HEK293 (cell line): Measurements from ENCODE around the gene PKMYT1.

Source experiments
- CTCF ChIA-PET: fragments of 350-600 bp; formaldehyde crosslinking; extraction: SDS; loops from one replicate; lab custom pipeline; 2021; ENCODE audit warnings: antibody characterized with exemption; lab: Yijun Ruan, JAX
- POLR2A ChIA-PET: fragments of 300-600 bp; formaldehyde crosslinking; extraction: SDS; loops from one replicate; lab custom pipeline; 2020; ENCODE audit warnings: antibody characterized with exemption, inconsistent platforms; lab: Yijun Ruan, JAX
- H3K27ac ChIP-seq: fragments of 200-500 bp; sonication (Bioruptor generic); 2 replicates; pipeline ENCODE4 v1.5.1; 2014; ENCODE audit warnings: low read depth, low read length, control low read depth, inconsistent platforms; ENCODE audit errors: extremely low read depth
- H3K36me3 ChIP-seq, 2 experiments: fragments of 200-500 bp in 1 of 2; sonication (Bioruptor generic) in 1 of 2; 1 replicate in 1 of 2; 2 replicates in 1 of 2; pipeline ENCODE4 v1.5.1; 2014 to 2017; ENCODE audit warnings: inconsistent platforms in 2 of 2, low read length in 2 of 2; ENCODE audit not compliant: control insufficient read depth in 2 of 2, insufficient read depth in 1 of 2
- H3K4me1 ChIP-seq: fragments of 200-500 bp; sonication (Bioruptor generic); 2 replicates; pipeline ENCODE4 v1.5.1; 2014; ENCODE audit warnings: mild to moderate bottlenecking, low read length, inconsistent platforms; ENCODE audit not compliant: control insufficient read depth, insufficient read depth
- H3K4me3 ChIP-seq: 2 replicates; pipeline ENCODE4 v1.5.1; 2011; ENCODE audit warnings: low read depth, mild to moderate bottlenecking, control low read depth, low read length, moderate library complexity
- H3K9me3 ChIP-seq: fragments of 200-500 bp; sonication (Bioruptor generic); 2 replicates; pipeline ENCODE4 v1.5.1; 2014; ENCODE audit warnings: low read depth, low read length, inconsistent platforms; ENCODE audit not compliant: control insufficient read depth, insufficient read depth
- AEBP2 ChIP-seq: fragments of 450-650 bp; formaldehyde crosslinking; IDR thresholded peaks from 2 replicates; pipeline ENCODE4 v1.5.1; 2016; ENCODE audit warnings: missing biosample characterization, missing genetic modification characterization, borderline replicate concordance
- BCL11A ChIP-seq: fragments of 450-650 bp; formaldehyde crosslinking; IDR thresholded peaks from 2 replicates; pipeline ENCODE4 v1.5.1; 2016; ENCODE audit warnings: low read depth, missing biosample characterization, missing genetic modification characterization
- GLIS2 ChIP-seq: fragments of 450-650 bp; formaldehyde crosslinking; IDR thresholded peaks from 2 replicates; pipeline ENCODE4 v1.5.1; 2016; ENCODE audit warnings: missing biosample characterization, missing genetic modification characterization
- INSM2 ChIP-seq: fragments of 450-650 bp; formaldehyde crosslinking; IDR thresholded peaks from 2 replicates; pipeline ENCODE4 v1.5.1; 2016; ENCODE audit warnings: missing biosample characterization, missing genetic modification characterization
- SCRT2 ChIP-seq: fragments of 450-650 bp; formaldehyde crosslinking; IDR thresholded peaks from 2 replicates; pipeline ENCODE4 v1.5.1; 2016; ENCODE audit warnings: missing biosample characterization, missing genetic modification characterization
- TRIM28 ChIP-seq: IDR thresholded peaks from 2 replicates; pipeline ENCODE4 v1.6.1; 2011; ENCODE audit warnings: low read length, control low read depth, borderline replicate concordance
- ZEB2 ChIP-seq: fragments of 450-650 bp; formaldehyde crosslinking; IDR thresholded peaks from 2 replicates; pipeline ENCODE4 v1.5.1; 2016; ENCODE audit warnings: missing biosample characterization, missing genetic modification characterization
- ZNF146 ChIP-seq: fragments of 450-650 bp; formaldehyde crosslinking; IDR thresholded peaks from 2 replicates; pipeline ENCODE4 v1.5.1; 2016; ENCODE audit warnings: missing biosample characterization, missing genetic modification characterization
- ZNF169 ChIP-seq: fragments of 450-650 bp; formaldehyde crosslinking; IDR thresholded peaks from 2 replicates; pipeline ENCODE4 v1.5.1; 2016; ENCODE audit warnings: missing biosample characterization, missing genetic modification characterization
- ZNF23 ChIP-seq: fragments of 450-650 bp; formaldehyde crosslinking; IDR thresholded peaks from 2 replicates; pipeline ENCODE4 v1.5.1; 2016; ENCODE audit warnings: missing biosample characterization, missing genetic modification characterization, borderline replicate concordance
- ZNF248 ChIP-seq: fragments of 450-650 bp; formaldehyde crosslinking; IDR thresholded peaks from 2 replicates; pipeline ENCODE4 v1.5.1; 2017; ENCODE audit warnings: missing biosample characterization, missing genetic modification characterization
- ZNF449 ChIP-seq: fragments of 450-650 bp; formaldehyde crosslinking; IDR thresholded peaks from 2 replicates; pipeline ENCODE4 v1.5.1; 2017; ENCODE audit warnings: missing biosample characterization, mild to moderate bottlenecking, missing genetic modification characterization, moderate library complexity
- ZNF48 ChIP-seq: fragments of 450-650 bp; formaldehyde crosslinking; IDR thresholded peaks from 2 replicates; pipeline ENCODE4 v1.5.1; 2016; ENCODE audit warnings: missing biosample characterization, missing genetic modification characterization
- ZNF501 ChIP-seq: fragments of 450-650 bp; formaldehyde crosslinking; IDR thresholded peaks from 2 replicates; pipeline ENCODE4 v1.5.1; 2016; ENCODE audit warnings: missing biosample characterization, missing genetic modification characterization
- ZNF548 ChIP-seq: fragments of 450-650 bp; formaldehyde crosslinking; IDR thresholded peaks from 2 replicates; pipeline ENCODE4 v1.5.1; 2016; ENCODE audit warnings: missing biosample characterization, missing genetic modification characterization
- ZNF600 ChIP-seq: fragments of 450-650 bp; formaldehyde crosslinking; IDR thresholded peaks from 2 replicates; pipeline ENCODE4 v1.5.1; 2016; ENCODE audit warnings: missing biosample characterization, missing genetic modification characterization
- ZNF623 ChIP-seq: fragments of 450-650 bp; formaldehyde crosslinking; IDR thresholded peaks from 2 replicates; pipeline ENCODE4 v1.5.1; 2016; ENCODE audit warnings: missing biosample characterization, missing genetic modification characterization
- ZNF677 ChIP-seq: fragments of 450-650 bp; IDR thresholded peaks from 2 replicates; pipeline ENCODE4 v1.5.0; 2018; ENCODE audit warnings: missing biosample characterization, mild to moderate bottlenecking, missing genetic modification characterization, moderate library complexity
- ZNF692 ChIP-seq: fragments of 450-650 bp; formaldehyde crosslinking; IDR thresholded peaks from 2 replicates; pipeline ENCODE4 v1.5.1; 2016; ENCODE audit warnings: missing biosample characterization, missing genetic modification characterization
- ZNF837 ChIP-seq: fragments of 450-650 bp; formaldehyde crosslinking; IDR thresholded peaks from 2 replicates; pipeline ENCODE4 v1.5.1; 2016; ENCODE audit warnings: missing biosample characterization, missing genetic modification characterization
- ZNF843 ChIP-seq: fragments of 450-650 bp; formaldehyde crosslinking; IDR thresholded peaks from 2 replicates; pipeline ENCODE4 v1.5.1; 2016; ENCODE audit warnings: missing biosample characterization, missing genetic modification characterization

The PKMYT1 gene

GRCh38 chr16:2954656-2955381 is 25.4 kb downstream of the PKMYT1 start (continued):
- TF ChIP-seq INSM2 (tag by site-specific recombination) (no peak), ZNF23 (tag by site-specific recombination) (no peak), ZNF623 (tag by site-specific recombination) (no peak), ZNF692 (tag by site-specific recombination) (peak; percentile 73), ZNF548 (tag by site-specific recombination) (no peak)

GRCh38 chr16:2953706-2954627 is 26.3 kb downstream of the PKMYT1 start:
- H3K36me3 ChIP-seq: peaks cover 0 to 4% of the 10 kb centered on the region in 2 experiments; a peak in 1 of 3 replicates
- no peak for TF ChIP-seq ZNF48 (tag by site-specific recombination)
- no peak for TF ChIP-seq GLIS2 (tag by site-specific recombination)
- TF ChIP-seq TRIM28: no peak
- TF ChIP-seq ZNF146 (tag by site-specific recombination): no peak
- TF ChIP-seq SCRT2: no peak
- TF ChIP-seq ZNF248 (tag by site-specific recombination): no peak
- 0 out of 2 replicates have a peak, but pooled peaks have one; percentile 19 for TF ChIP-seq ZEB2 (tag by site-specific recombination)
- TF ChIP-seq ZNF600 (tag by site-specific recombination): 0 out of 2 replicates have a peak, but pooled peaks have one; percentile 22
- no peak for TF ChIP-seq ZNF501 (tag by site-specific recombination)
- no peak for TF ChIP-seq ZNF677 (tag by site-specific recombination)
- no peak for TF ChIP-seq ZNF169 (tag by site-specific recombination)
- TF ChIP-seq BCL11A (tag by site-specific recombination): no peak
- TF ChIP-seq ZNF449 (tag by site-specific recombination): no peak
- TF ChIP-seq ZNF837: no peak
- no peak for TF ChIP-seq AEBP2
- TF ChIP-seq ZNF843 (tag by site-specific recombination): no peak
- no peak overlapping the region for H3K4me3 ChIP-seq
- H3K4me1 ChIP-seq: no peaks in the 10 kb centered on the region
- H3K9me3 ChIP-seq: no peaks in the 10 kb centered on the region
- ChIA-PET POLR2A (no interaction called here), CTCF (interaction anchor here (1.6 kb wide), 1 partner anchor 8 kb away, joined by 8 read pairs; no protein-coding TSS in a partner anchor)
- no peak overlapping the region for H3K27ac ChIP-seq
